PC-3 (cell line): ENCODE results near the gene FGFRL1.

ENCODE experiments used
- EZH2 ChIP-seq: fragments of 300-600 bp; sonication (generic); IDR thresholded peaks from one replicate; pipeline ENCODE4 v1.6.1; 2017; ENCODE audit warnings: antibody characterized with exemption, mild to moderate bottlenecking, low read length; ENCODE audit not compliant: unreplicated experiment
- TF ChIP-seq, protein P1 (sequence below): fragments of 300-600 bp; sonication (generic); conservative IDR thresholded peaks from 2 replicates; pipeline ENCODE4 v1.5.1; 2017; ENCODE audit warnings: antibody characterized with exemption, low read depth, mild to moderate bottlenecking, low read length

DNA sequence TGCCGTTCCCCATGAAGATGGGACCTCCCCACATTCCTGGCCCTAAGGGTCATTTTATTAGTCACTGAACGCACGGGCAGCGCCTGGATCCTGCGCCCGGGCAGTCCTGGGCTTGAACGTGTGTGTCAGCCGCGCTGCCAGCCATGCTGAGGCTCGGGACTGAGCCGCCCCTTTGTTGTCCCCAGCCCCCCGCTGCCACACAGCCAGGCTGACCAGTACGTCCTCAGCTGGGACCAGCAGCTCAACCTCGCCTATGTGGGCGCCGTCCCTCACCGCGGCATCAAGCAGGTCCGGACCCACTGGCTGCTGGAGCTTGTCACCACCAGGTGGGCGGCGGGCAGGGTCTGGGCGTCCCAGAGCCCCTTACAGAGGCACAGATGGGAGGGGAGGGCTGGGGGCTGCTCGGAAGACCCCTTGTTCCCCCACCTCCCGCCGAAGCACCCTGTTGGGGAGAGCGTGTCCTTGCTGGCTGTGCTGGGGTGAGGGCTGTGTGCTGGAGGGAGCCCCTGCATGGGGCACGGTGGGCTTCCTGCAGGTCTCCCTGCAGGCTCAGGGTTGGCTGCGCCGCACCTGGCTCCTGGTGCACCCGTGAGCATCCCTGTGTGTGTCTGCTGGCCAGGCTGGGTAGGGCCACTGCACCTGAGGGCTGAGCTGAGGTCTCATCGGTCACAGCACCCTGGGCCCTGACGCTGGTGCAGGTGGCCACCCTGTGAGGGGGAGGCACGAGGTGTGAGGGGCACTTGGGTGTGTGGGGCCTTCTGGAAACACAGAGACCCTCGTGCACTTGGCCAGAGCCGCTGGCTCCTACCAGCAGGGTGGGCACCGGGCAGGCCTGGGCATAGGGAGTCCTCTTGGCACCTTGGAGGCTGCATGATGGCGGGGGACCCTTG lies 23.6 kb upstream of the FGFRL1 start:
- TF ChIP-seq EZH2: no peak
- TF ChIP-seq, protein P1, sequence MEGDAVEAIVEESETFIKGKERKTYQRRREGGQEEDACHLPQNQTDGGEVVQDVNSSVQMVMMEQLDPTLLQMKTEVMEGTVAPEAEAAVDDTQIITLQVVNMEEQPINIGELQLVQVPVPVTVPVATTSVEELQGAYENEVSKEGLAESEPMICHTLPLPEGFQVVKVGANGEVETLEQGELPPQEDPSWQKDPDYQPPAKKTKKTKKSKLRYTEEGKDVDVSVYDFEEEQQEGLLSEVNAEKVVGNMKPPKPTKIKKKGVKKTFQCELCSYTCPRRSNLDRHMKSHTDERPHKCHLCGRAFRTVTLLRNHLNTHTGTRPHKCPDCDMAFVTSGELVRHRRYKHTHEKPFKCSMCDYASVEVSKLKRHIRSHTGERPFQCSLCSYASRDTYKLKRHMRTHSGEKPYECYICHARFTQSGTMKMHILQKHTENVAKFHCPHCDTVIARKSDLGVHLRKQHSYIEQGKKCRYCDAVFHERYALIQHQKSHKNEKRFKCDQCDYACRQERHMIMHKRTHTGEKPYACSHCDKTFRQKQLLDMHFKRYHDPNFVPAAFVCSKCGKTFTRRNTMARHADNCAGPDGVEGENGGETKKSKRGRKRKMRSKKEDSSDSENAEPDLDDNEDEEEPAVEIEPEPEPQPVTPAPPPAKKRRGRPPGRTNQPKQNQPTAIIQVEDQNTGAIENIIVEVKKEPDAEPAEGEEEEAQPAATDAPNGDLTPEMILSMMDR: no peak
